Liver (tissue), 3 donors: Measurements from ENCODE around the gene CDH4.

ENCODE experiments used
- ATF3 ChIP-seq: IDR thresholded peaks from 2 replicates; pipeline ENCODE4 v1.6.1; 2016; ENCODE audit warnings: antibody characterized with exemption
- CTCF ChIP-seq: fragments of 150-350 bp; IDR thresholded peaks from 2 replicates; pipeline ENCODE4 v1.5.1; 2017; ENCODE audit warnings: improper control_type of control experiment, low read depth, low read length; ENCODE audit not compliant: missing input control
- EGR1 ChIP-seq, 2 donors: IDR thresholded peaks; 2 replicates each; pipeline ENCODE4 v1.6.1; 2016 to 2018; ENCODE audit warnings: antibody characterized with exemption in 2 of 2, low read depth in 2 of 2
- FOXA2 ChIP-seq: IDR thresholded peaks from 2 replicates; pipeline ENCODE4 v1.6.1; 2016; ENCODE audit warnings: antibody characterized with exemption
- GABPA ChIP-seq, 2 donors: IDR thresholded peaks in 1 of 2; conservative IDR thresholded peaks in 1 of 2; 2 replicates each; pipeline ENCODE4 v1.6.1; 2016; ENCODE audit warnings: antibody characterized with exemption in 2 of 2, mild to moderate bottlenecking in 1 of 2, moderate library complexity in 1 of 2
- HNF4G ChIP-seq: IDR thresholded peaks from 2 replicates; pipeline ENCODE4 v1.6.1; 2016; ENCODE audit warnings: antibody characterized with exemption
- RAD21 ChIP-seq, 2 donors: IDR thresholded peaks; 2 replicates each; pipeline ENCODE4 v1.6.1; 2016; ENCODE audit warnings: antibody characterized with exemption in 2 of 2, mild to moderate bottlenecking in 2 of 2
- REST ChIP-seq: IDR thresholded peaks from 2 replicates; pipeline ENCODE4 v1.6.1; 2016; ENCODE audit warnings: antibody characterized with exemption, mild to moderate bottlenecking
- RXRA ChIP-seq, 2 donors: IDR thresholded peaks; 2 replicates each; pipeline ENCODE4 v1.6.1; 2017 to 2018; ENCODE audit warnings: antibody characterized with exemption in 2 of 2, mild to moderate bottlenecking in 1 of 2
- SP1 ChIP-seq: IDR thresholded peaks from 2 replicates; pipeline ENCODE4 v1.6.1; 2018; ENCODE audit warnings: antibody characterized with exemption, mild to moderate bottlenecking
- TAF1 ChIP-seq: conservative IDR thresholded peaks from 2 replicates; pipeline ENCODE4 v1.6.1; 2016; ENCODE audit warnings: antibody characterized with exemption, mild to moderate bottlenecking
- YY1 ChIP-seq: IDR thresholded peaks from 2 replicates; pipeline ENCODE4 v1.6.1; 2016; ENCODE audit warnings: antibody characterized with exemption, mild to moderate bottlenecking
- TF ChIP-seq, protein P1 (sequence below): IDR thresholded peaks from 2 replicates; pipeline ENCODE4 v1.6.1; 2016; ENCODE audit warnings: antibody characterized with exemption
- donor health status: healthy.
- donor health status: healthy.

DNA sequence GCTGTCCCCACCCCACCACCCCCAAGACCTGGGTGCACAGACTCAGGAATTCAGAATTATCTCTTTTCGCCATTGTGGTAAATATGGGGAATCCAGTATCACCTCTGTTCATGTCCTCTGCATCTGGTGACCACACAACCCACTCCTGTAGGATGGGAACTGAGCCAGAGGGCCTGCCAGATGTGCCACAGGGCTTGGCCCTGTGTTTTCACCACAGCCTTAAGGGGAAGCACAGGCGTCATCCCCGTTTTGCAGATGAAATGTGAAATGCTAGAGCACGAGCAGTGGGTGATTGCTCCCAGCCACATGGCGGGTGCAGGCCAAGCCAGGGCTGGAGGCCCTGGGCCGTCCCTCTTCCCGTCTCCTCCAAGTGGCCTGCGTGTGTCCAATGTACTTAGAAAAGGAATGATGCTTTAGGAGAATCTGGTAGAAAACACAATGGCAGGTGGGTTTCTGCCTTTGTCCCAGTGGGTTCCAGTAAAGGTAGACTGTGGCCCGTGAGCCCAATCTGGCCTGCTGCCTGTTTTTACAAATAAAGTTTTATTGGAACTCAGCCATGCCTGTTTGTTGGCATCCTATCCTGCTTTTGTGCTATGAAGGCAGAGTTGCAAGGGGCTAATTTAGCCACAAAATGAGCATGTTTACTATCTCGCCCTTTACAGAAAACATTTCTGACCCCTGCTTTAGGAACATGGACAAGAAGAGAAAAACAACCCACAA is 309.2 kb downstream of the CDH4 start:
- TF ChIP-seq CTCF = no peak
- TF ChIP-seq HNF4G = no peak
- TF ChIP-seq EGR1 (IDR thresholded peaks at IDR 0.05; ENCODE audit: low read depth in 2 of 2) = no peak
- TF ChIP-seq YY1 = no peak
- no peak for TF ChIP-seq SP1
- TF ChIP-seq, protein P1, sequence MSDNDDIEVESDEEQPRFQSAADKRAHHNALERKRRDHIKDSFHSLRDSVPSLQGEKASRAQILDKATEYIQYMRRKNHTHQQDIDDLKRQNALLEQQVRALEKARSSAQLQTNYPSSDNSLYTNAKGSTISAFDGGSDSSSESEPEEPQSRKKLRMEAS = no peak
- TF ChIP-seq ATF3 = no peak
- no peak for TF ChIP-seq RXRA (IDR thresholded peaks at IDR 0.05)
- no peak for TF ChIP-seq FOXA2
- no peak for TF ChIP-seq REST
- TF ChIP-seq GABPA (IDR thresholded peaks at IDR 0.05 in 1 of 2, conservative IDR thresholded peaks at IDR 0.05 in 1 of 2) = no peak
- no peak for TF ChIP-seq RAD21 (IDR thresholded peaks at IDR 0.05)
- no peak for TF ChIP-seq TAF1
